Neural crest cell (in vitro differentiated cells): ENCODE data around the gene GRIN1. TPM values are rescaled to one million over a fixed set of nuclear protein-coding genes. Genes with fewer than 3 reads are reported as not detected.

Experiments used
- DNase-seq: peaks from one replicate; pipeline ENCODE4 v3.0.0; 2021; ENCODE audit warnings: low read depth, mixed read lengths, low spot score
- H3K27ac Mint-ChIP-seq: one replicate; pipeline ENCODE4 v1.8.0; 2021; ENCODE audit warnings: mild to moderate bottlenecking, mixed read lengths; ENCODE audit not compliant: unreplicated experiment
- H3K27me3 Mint-ChIP-seq: 2 replicates; pipeline ENCODE4 v1.8.0; 2021; ENCODE audit warnings: low read depth, mild to moderate bottlenecking, mixed read lengths
- H3K36me3 Mint-ChIP-seq: 2 replicates; pipeline ENCODE4 v1.8.0; 2021; ENCODE audit warnings: low read depth, mild to moderate bottlenecking, mixed read lengths
- H3K4me1 Mint-ChIP-seq: 2 replicates; pipeline ENCODE4 v1.8.0; 2021; ENCODE audit warnings: mixed read lengths
- H3K4me3 Mint-ChIP-seq: one replicate; pipeline ENCODE4 v1.8.0; 2021; ENCODE audit warnings: mild to moderate bottlenecking, mixed read lengths
- H3K9me3 Mint-ChIP-seq: 2 replicates; pipeline ENCODE4 v1.8.0; 2021; ENCODE audit warnings: mixed read lengths
- CTCF ChIP-seq: fragments of 200-600 bp; sonication (generic); conservative IDR thresholded peaks from 2 replicates; pipeline ENCODE4 v1.5.0; 2021; ENCODE audit warnings: antibody characterized with exemption, mild to moderate bottlenecking
- total RNA-seq: library from RNA; stranded (reverse); gene quantifications from 2 replicates; pipeline ENCODE4 v1.2.1, GENCODE V29; 2021

The GRIN1 gene
- total RNA-seq, 1 donor from 2014 or later = 0.44 TPM

- Mint-ChIP-seq H3K4me3 (peak overlapping the region; percentile 34), H3K36me3 (no peaks in the 10 kb centered on the region), H3K4me1 (peaks cover 12% of the 10 kb centered on the region), H3K27ac (no peak overlapping the region), H3K27me3 (no peaks in the 10 kb centered on the region), H3K9me3 (no peaks in the 10 kb centered on the region)
- DNase-seq = no peak
- TF ChIP-seq CTCF = no peak
Observed at GRCh38 chr9:137182836-137183235, 43.9 kb downstream of the GRIN1 start.

- Mint-ChIP-seq H3K4me1 (peaks cover 15% of the 10 kb centered on the region), H3K27ac (no peak overlapping the region), H3K36me3 (no peaks in the 10 kb centered on the region), H3K4me3 (peak overlapping the region; percentile 34), H3K9me3 (no peaks in the 10 kb centered on the region), H3K27me3 (no peaks in the 10 kb centered on the region)
- no peak for TF ChIP-seq CTCF
- no peak for DNase-seq
Observed at GRCh38 chr9:137183980-137184595, 45.1 kb downstream of the GRIN1 start.

- TF ChIP-seq CTCF = no peak
- H3K36me3 Mint-ChIP-seq = no peaks in the 10 kb centered on the region
- H3K9me3 Mint-ChIP-seq = no peaks in the 10 kb centered on the region
- H3K27ac Mint-ChIP-seq = no peak overlapping the region
- no peak for DNase-seq
- H3K4me1 Mint-ChIP-seq = peaks cover 21% of the 10 kb centered on the region
- H3K4me3 Mint-ChIP-seq = peak overlapping the region; percentile 27
- H3K27me3 Mint-ChIP-seq = no peaks in the 10 kb centered on the region
Observed at GRCh38 chr9:137184881-137185660, 46.1 kb downstream of the GRIN1 start.

GRCh38 chr9:137185921-137186320, 47.0 kb downstream of the GRIN1 start:
- H3K36me3 Mint-ChIP-seq = no peaks in the 10 kb centered on the region
- H3K27ac Mint-ChIP-seq = no peak overlapping the region
- H3K4me1 Mint-ChIP-seq = peaks cover 21% of the 10 kb centered on the region
- TF ChIP-seq CTCF = no peak
- no peaks in the 10 kb centered on the region for H3K27me3 Mint-ChIP-seq
- H3K4me3 Mint-ChIP-seq = peak overlapping the region; percentile 90
- H3K9me3 Mint-ChIP-seq = no peaks in the 10 kb centered on the region
- DNase-seq = no peak

GRCh38 chr9:137186385-137186784, 47.4 kb downstream of the GRIN1 start:
- Mint-ChIP-seq H3K9me3 (no peaks in the 10 kb centered on the region), H3K4me3 (peak overlapping the region; percentile 90), H3K36me3 (no peaks in the 10 kb centered on the region), H3K4me1 (peaks cover 21% of the 10 kb centered on the region), H3K27me3 (no peaks in the 10 kb centered on the region), H3K27ac (no peak overlapping the region)
- no peak for TF ChIP-seq CTCF
- DNase-seq = no peak
